GM12873 (cell line): ENCODE measurements around the gene DLGAP1.

Source experiments
- CTCF ChIP-seq: IDR thresholded peaks from 2 replicates; pipeline ENCODE4 v1.5.1; 2012; ENCODE audit warnings: low read depth, mild to moderate bottlenecking, moderate library complexity, low read length, control low read depth; ENCODE audit not compliant: insufficient read depth; ENCODE audit errors: missing control alignments

DLGAP1 gene

GRCh38 chr18:3725115-3725514 lies 730.0 kb downstream of the DLGAP1 start:
- TF ChIP-seq CTCF: no peak

DNA sequence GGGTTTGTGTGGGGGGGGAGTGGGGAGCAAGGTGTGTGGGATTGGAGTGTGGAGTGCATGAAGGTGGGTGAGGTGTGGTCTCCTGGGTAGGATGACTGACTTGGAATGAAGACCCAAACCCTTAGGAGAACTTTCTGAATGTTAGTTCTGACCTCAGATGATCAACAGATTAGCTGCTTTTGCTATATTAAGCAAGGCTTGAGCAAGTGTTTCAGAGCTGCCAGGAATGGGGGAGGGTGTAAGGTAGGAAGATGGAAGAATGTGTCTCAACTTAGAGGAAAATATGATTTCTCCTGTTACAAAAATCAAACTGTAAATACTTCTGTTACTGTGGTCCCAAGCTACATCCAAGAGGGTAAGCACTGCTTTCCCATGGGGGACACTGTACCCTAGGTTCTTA lies 731.6 kb downstream of the DLGAP1 start:
- no peak for TF ChIP-seq CTCF

DNA sequence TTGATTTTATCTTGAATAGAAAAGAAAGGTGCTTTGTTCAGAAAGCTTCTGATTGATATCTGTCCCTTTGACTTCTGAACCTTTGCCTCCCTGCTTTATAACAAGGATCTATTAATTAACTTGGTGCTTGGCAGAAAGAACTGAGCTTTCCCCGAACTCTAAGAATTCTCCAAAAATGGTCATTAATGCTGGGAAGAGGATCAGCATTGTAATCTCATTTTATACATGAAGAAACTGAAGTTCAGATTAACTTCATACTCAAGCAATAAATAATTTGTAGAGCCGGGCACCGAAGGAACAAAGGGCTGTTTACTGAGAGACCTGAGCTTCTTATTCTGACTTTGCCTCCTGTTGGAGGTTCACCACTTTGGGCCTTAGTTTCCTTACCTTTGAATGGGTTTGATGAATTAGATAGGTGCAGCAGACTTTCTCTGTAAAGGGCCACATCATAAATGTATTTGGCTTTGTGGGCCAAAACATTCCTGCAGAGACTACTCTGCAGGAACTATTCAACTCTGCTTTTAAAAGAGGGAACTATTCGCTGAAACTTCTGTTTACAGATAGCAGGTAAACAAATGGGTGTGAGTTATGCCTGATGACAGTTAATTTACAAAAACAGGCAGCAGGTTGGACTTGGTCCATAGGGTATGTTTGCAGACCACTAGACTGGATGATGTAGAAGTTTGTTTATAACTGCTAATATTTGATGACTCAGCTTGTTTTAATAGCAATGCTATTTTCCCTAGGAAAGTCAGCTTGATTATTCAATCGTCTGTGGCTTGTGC lies 732.3 kb downstream of the DLGAP1 start:
- TF ChIP-seq CTCF: no peak

- no peak for TF ChIP-seq CTCF
Measured at GRCh38 chr18:3721771-3722648, 733.1 kb downstream of the DLGAP1 start.

DNA sequence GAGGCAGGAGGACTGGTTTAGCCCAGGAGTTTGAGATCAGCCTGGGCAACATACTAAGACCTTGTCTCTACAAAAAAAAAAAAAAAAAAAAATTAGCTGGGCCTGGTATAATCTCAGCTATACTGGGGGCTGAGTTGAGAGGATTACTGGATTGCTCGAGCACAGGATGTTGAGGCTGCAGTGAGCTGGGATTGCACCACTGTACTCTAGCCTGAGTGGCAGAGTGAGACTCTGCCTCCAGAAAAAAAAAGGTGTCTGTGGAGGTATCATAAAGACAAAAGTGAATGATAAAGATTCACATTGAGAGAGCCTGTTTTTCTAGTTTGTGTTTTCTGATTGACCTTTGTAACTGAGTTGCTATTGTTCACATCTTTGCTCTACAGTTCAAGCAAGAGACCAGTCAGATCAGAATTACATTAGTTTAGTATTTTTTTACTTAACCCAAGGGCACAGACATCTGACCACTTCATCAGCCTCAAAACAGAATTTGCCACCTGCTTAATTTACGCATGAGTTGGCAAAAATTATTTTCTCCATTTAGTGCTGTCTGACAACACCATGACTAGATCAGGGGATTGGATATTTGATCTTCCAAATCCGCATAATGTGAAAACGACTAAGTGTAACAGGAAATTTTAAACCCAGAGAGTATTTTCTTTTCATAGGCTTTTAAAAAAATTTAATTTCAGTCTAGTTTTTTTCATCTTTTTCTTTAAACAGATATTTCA lies 734.1 kb downstream of the DLGAP1 start:
- TF ChIP-seq CTCF: no peak

GRCh38 chr18:3720159-3720558 lies 734.9 kb downstream of the DLGAP1 start:
- no peak for TF ChIP-seq CTCF
